NCI-H526 (cell line): ENCODE results near the gene CENPS.
"Not testable (repeated sequence)": the region's sequence is repeated elsewhere in the genome, so short reads cannot be mapped to it uniquely, and the experiment has no call there.

ENCODE experiments used
- DNase-seq, 2 experiments: peaks; one replicate each; lab custom pipeline; 2025; lab: John Stamatoyannopoulos, UW

Gene CENPS

GRCh38 chr1:10430216-10431069, at the start of gene CENPS:
CENPS (plus strand) TSS chr1:10430433; CDS start chr1:10430518, 85 bp downstream.
- DNase-seq = peak; percentile 25 to 81

GRCh38 chr1:10380594-10381275, 49.5 kb upstream of the CENPS start:
- no peak for DNase-seq

- no peak for DNase-seq
These were observed 46.6 kb upstream of the CENPS start for GRCh38 chr1:10383630-10384029.

GRCh38 chr1:10384219-10384618, 46.0 kb upstream of the CENPS start:
- no peak for DNase-seq

- DNase-seq = no peak
These were observed 43.2 kb upstream of the CENPS start for GRCh38 chr1:10386761-10387676.

GRCh38 chr1:10387677-10388386, 42.4 kb upstream of the CENPS start:
- DNase-seq = no peak

GRCh38 chr1:10388387-10388715, 41.9 kb upstream of the CENPS start:
- DNase-seq = no peak

- no peak for DNase-seq
These were observed 40.8 kb upstream of the CENPS start for GRCh38 chr1:10389271-10389973.

- no peak for DNase-seq
These were observed 33.4 kb upstream of the CENPS start for GRCh38 chr1:10396870-10397269.

- peak in 1 of 2 experiments; percentile 67 for DNase-seq
These were observed 31.9 kb upstream of the CENPS start for GRCh38 chr1:10398278-10398733.

GRCh38 chr1:10398734-10399443, 31.3 kb upstream of the CENPS start, which contains the start of gene PGD:
PGD (plus strand) TSS chr1:10399064; CDS start chr1:10399118, 54 bp downstream.
- peak; percentile 92 to 98 for DNase-seq

GRCh38 chr1:10399444-10399941, 30.7 kb upstream of the CENPS start:
- DNase-seq = peak in 1 of 2 experiments; percentile 32

GRCh38 chr1:10400013-10400412, 30.2 kb upstream of the CENPS start:
- no peak for DNase-seq

- no peak for DNase-seq
These were observed 29.0 kb upstream of the CENPS start for GRCh38 chr1:10401281-10401680.

GRCh38 chr1:10402729-10403274, 27.4 kb upstream of the CENPS start:
- no peak for DNase-seq

GRCh38 chr1:10407201-10407600, 23.0 kb upstream of the CENPS start:
- no peak for DNase-seq

- no peak for DNase-seq
These were observed 14.9 kb upstream of the CENPS start for GRCh38 chr1:10415211-10415930.

- DNase-seq = not testable (repeated sequence)
These were observed 14.3 kb upstream of the CENPS start for GRCh38 chr1:10415967-10416366.

- DNase-seq = not testable (repeated sequence)
These were observed 11.5 kb upstream of the CENPS start for GRCh38 chr1:10418741-10419140.
